ENCODE results near the gene THOC3.
"Not testable (repeated sequence)": the region's sequence is repeated elsewhere in the genome, so short reads cannot be mapped to it uniquely, and the experiment has no call there.

Gene THOC3

GRCh38 chr5:175938489-175938888 lies 29.6 kb downstream of the THOC3 start:
- not testable (repeated sequence) for DNase-seq

GRCh38 chr5:175928752-175929151 lies 39.4 kb downstream of the THOC3 start:
- DNase-seq: not testable (repeated sequence)

- DNase-seq: not testable (repeated sequence)
Measured at GRCh38 chr5:175925106-175925505, 43.0 kb downstream of the THOC3 start.

- DNase-seq: no peak
Measured at GRCh38 chr5:175922192-175922885, 45.8 kb downstream of the THOC3 start.

GRCh38 chr5:175921061-175921730 lies 46.9 kb downstream of the THOC3 start:
- DNase-seq: no peak

GRCh38 chr5:175920231-175920811 lies 47.8 kb downstream of the THOC3 start:
- no peak for DNase-seq

GRCh38 chr5:175915066-175916037 lies 52.8 kb downstream of the THOC3 start:
- DNase-seq: not testable (repeated sequence)

GRCh38 chr5:175913835-175914672 lies 54.1 kb downstream of the THOC3 start:
- DNase-seq: not testable (repeated sequence)

GRCh38 chr5:175910072-175910471 lies 58.0 kb downstream of the THOC3 start:
- not testable (repeated sequence) for DNase-seq
